K562 (cell line): ENCODE results near the gene TUBGCP6. TPM values are rescaled to one million over a fixed set of nuclear protein-coding genes. Genes with fewer than 3 reads are reported as not detected.
A peak's percentile ranks its signal among the peaks of the same experiment; 100 is the strongest.

Experiments used
- ATF7 ChIP-seq: fragments of 450-650 bp; IDR thresholded peaks from 2 replicates; pipeline ENCODE4 v1.7.1; 2014; ENCODE audit warnings: mild to moderate bottlenecking, moderate library complexity
- BDP1 ChIP-seq: IDR thresholded peaks from 3 replicates; pipeline ENCODE4 v1.6.1; 2011; ENCODE audit not compliant: insufficient read length, insufficient read depth
- HNRNPL ChIP-seq: fragments of 200-400 bp; formaldehyde crosslinking; IDR thresholded peaks from 2 replicates; pipeline ENCODE4 v1.6.1; 2017; ENCODE audit warnings: low read depth, mild to moderate bottlenecking, low read length
- MYC ChIP-seq, 2 experiments: fragments of 250-450 bp in 1 of 2; sonication (Bioruptor Pico) in 1 of 2; IDR thresholded peaks; 2 replicates each; pipeline versions ENCODE4 v1.5.1 to v1.6.1; 2012 to 2021; ENCODE audit warnings: low read depth in 2 of 2, borderline replicate concordance in 1 of 2, improper control_type of control experiment in 1 of 2, low read length in 1 of 2, mild to moderate bottlenecking in 1 of 2, moderate library complexity in 1 of 2
- TAF9B ChIP-seq: fragments of 450-650 bp; IDR thresholded peaks from 2 replicates; pipeline ENCODE4 v1.6.1; 2018; ENCODE audit warnings: mild to moderate bottlenecking; ENCODE audit not compliant: partially characterized antibody
- ZNF24 ChIP-seq: fragments of 450-650 bp; IDR thresholded peaks from 2 replicates; pipeline ENCODE4 v1.6.1; 2016
- ZNF263 ChIP-seq: sonication (generic); formaldehyde crosslinking; IDR thresholded peaks from 2 replicates; pipeline ENCODE4 v1.8.0; 2022; ENCODE audit warnings: mild to moderate bottlenecking, missing genetic modification reagents, borderline replicate concordance
- polyA plus RNA-seq, 8 experiments: library from polyadenylated mRNA; depleted of rRNA in 4 of 8; stranded (reverse) in 5 of 8; unstranded in 3 of 8; fragments of >200 nt; fragmentation: Nextera tagmentation in 2 of 8; fragmentation: Illumina TruSeq in 1 of 8; extraction: Ambion mirVana in 2 of 8; extraction: Trizol in 1 of 8; gene quantifications; 2 replicates each; pipeline versions ENCODE4 v1.2.1 to v1.2.3, GENCODE V29; 2011 to 2014; ENCODE audit warnings: inconsistent platforms in 1 of 8, missing spikeins in 1 of 8
- total RNA-seq, 7 experiments: library from RNA; depleted of rRNA in 6 of 7; stranded (reverse); fragments of >200 nt in 6 of 7; fragmentation: Illumina TruSeq in 2 of 7; extraction: Trizol in 2 of 7; gene quantifications; 2 replicates each; pipeline versions ENCODE4 v1.2.1 to v1.2.3, GENCODE V29; 2011 to 2021; ENCODE audit warnings: low replicate concordance in 1 of 7
- TF ChIP-seq, protein P1 (sequence below), 2 experiments: fragments of 450-650 bp; formaldehyde crosslinking in 1 of 2; IDR thresholded peaks; 2 replicates each; pipeline versions ENCODE4 v1.4.0 to v1.6.1; 2014 to 2020; ENCODE audit warnings: mild to moderate bottlenecking in 2 of 2, borderline replicate concordance in 1 of 2, low read depth in 1 of 2
- TF ChIP-seq, protein P2 (sequence below): sonication (generic); formaldehyde crosslinking; IDR thresholded peaks from 2 replicates; pipeline ENCODE4 v1.9.0; 2022; ENCODE audit warnings: mild to moderate bottlenecking, missing genetic modification reagents

The TUBGCP6 gene
- total and polyA plus RNA-seq, 9 of the 15 experiments (the other 6 are each of a cell fraction or from before 2014, with no cell fraction given): 0.76 to 33.0 (median 10.1) TPM

DNA sequence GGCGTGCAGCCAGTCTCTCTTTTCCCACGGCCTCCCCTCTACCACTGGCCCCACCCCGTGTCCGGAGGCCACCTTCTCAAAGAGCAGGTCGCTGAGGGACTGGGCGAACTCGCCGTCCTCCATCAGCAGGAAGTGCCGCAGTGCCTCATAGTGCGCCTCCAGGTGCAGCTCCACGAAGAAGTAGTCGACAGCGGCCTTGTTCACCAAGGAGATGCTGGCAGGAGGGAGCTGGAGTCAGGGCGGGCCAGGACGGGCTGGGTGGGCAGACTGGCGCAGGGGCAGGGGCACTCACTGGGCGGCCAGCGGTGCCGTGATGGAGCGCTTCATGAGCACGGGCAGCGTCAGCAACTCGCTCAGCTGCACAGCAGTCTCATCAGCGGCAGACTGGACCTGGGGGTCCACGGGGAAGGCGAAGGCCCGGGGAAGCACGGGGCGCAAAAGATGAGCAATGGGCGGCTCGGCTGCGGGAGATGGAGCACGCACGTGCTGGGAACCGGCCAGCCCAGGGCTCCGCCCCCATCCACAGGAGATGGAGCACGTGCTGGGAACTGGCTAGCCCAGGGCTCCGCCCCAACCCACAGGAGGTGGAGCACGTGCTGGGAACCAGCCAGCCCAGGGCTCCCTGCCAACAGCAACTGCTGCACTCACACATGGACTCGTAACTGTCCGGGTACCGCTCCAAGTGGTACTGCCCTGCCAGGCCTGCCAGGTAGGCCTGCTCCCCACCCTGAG, 25.7 kb downstream of the TUBGCP6 start (continued):
- TF ChIP-seq, protein P1, sequence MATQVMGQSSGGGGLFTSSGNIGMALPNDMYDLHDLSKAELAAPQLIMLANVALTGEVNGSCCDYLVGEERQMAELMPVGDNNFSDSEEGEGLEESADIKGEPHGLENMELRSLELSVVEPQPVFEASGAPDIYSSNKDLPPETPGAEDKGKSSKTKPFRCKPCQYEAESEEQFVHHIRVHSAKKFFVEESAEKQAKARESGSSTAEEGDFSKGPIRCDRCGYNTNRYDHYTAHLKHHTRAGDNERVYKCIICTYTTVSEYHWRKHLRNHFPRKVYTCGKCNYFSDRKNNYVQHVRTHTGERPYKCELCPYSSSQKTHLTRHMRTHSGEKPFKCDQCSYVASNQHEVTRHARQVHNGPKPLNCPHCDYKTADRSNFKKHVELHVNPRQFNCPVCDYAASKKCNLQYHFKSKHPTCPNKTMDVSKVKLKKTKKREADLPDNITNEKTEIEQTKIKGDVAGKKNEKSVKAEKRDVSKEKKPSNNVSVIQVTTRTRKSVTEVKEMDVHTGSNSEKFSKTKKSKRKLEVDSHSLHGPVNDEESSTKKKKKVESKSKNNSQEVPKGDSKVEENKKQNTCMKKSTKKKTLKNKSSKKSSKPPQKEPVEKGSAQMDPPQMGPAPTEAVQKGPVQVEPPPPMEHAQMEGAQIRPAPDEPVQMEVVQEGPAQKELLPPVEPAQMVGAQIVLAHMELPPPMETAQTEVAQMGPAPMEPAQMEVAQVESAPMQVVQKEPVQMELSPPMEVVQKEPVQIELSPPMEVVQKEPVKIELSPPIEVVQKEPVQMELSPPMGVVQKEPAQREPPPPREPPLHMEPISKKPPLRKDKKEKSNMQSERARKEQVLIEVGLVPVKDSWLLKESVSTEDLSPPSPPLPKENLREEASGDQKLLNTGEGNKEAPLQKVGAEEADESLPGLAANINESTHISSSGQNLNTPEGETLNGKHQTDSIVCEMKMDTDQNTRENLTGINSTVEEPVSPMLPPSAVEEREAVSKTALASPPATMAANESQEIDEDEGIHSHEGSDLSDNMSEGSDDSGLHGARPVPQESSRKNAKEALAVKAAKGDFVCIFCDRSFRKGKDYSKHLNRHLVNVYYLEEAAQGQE (IDR thresholded peaks at IDR 0.05; ENCODE audit: borderline replicate concordance): 0 out of 2 replicates have a peak, but pooled peaks have one; percentile 5
- TF ChIP-seq, protein P1 (CRISPR knock-in tag; IDR thresholded peaks at IDR 0.05; ENCODE audit: low read depth): no peak
- no peak for TF ChIP-seq ZNF24
- TF ChIP-seq, protein P2, sequence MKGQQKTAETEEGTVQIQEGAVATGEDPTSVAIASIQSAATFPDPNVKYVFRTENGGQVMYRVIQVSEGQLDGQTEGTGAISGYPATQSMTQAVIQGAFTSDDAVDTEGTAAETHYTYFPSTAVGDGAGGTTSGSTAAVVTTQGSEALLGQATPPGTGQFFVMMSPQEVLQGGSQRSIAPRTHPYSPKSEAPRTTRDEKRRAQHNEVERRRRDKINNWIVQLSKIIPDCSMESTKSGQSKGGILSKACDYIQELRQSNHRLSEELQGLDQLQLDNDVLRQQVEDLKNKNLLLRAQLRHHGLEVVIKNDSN (CRISPR knock-in tag): peak; percentile 96
- TF ChIP-seq TAF9B: peak; percentile 31
- no peak for TF ChIP-seq BDP1
- TF ChIP-seq ATF7: 0 out of 2 replicates have a peak, but pooled peaks have one; percentile 14
- 0 out of 2 replicates have a peak, but pooled peaks have one; percentile 53 for TF ChIP-seq ZNF263
- TF ChIP-seq HNRNPL: 0 out of 2 replicates have a peak, but pooled peaks have one; percentile 24
- TF ChIP-seq MYC (IDR thresholded peaks at IDR 0.05; ENCODE audit: low read depth, low read length): peak; percentile 85
- no peak for TF ChIP-seq MYC (CRISPR knock-in tag; IDR thresholded peaks at IDR 0.05; ENCODE audit: borderline replicate concordance, low read depth)
